NCI-H1436 (cell line): ENCODE results near the gene FHIT.

Source experiments
- DNase-seq: peaks from one replicate; lab custom pipeline; 2025; lab: John Stamatoyannopoulos, UW

FHIT gene

DNA sequence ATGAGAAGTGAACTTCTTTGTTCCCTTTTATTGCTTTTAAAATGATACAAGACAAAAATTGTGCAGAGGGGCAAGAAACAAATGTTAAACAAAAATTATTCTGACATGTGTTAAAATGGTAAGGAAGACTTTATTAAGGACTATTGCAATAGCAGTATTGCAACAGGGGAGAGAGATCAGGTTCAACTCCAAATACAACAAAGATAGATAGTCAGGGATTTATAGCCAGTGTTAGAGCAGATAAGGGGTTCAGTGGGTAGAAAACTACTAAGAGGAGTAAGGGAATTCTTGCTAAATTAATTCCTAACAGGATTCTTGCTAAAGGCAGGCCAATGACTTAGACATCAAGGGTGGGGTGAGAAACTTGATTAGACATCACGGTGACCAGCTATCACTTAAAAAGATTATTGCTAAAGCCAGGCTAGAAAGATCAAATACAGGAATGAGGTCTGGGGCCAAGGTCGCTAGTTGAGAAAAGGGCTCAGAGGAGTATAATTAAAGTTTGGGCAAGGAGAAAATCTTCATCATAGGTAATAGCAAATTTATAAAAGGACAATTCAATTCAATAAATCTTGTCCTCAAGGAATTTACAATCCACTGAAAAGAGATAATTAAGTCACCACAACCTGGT lies 81.5 kb downstream of the FHIT start:
- no peak for DNase-seq

DNA sequence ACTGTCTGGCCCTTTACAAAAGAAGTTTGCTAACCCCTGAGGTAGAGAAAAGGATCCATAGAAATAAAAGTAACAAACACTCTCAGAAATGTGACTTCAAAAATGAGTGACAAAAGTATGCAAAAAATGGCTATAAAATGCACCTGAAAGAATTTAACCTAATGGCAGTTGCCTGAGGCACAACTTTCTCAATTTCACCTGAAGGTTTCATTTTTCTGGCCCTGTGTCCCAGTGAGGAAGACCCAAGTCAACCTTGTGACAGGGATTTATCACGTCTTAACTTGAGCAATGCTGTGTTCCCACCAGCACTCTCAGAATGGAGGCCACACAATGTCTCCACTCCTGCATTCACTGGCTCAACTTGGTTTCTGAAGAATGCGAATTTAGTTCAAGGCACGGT lies 83.0 kb downstream of the FHIT start:
- DNase-seq, result no peak

DNA sequence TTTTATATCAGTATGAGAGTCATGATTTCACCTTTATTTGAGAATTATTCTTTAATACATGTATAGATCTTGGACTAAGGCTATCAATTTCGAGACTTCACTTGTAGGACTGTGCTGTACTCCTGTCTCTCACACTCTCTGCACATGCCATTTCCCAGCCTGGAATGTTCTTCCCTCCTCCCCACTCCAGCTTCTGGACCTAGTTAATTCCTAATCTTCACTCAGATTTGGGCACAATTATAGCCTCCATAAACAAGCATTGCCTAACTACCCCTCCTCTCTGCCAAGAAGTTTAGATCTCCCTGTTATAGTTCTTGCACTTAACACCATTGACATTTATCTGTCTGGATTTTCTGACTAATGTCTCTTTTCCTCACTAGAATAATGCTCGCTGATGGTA lies 88.3 kb downstream of the FHIT start:
- DNase-seq, result no peak

DNA sequence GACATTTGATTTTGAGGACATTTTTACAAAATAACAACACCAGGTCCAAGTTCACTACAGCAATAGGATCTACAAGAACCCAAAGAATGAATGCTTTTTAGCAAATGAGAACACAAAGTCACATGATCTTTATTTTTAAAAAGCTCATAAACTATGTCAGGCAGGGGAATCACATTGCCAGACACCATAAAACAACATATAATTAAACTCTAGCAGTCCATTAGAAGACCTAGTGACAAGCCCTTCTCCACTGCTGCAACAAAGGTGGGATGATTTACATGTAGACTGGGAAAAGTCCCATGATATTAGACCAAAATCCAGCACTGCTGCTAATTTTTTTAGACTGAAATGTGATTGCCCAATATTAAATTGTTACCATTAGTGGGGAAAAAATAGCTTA lies 92.6 kb downstream of the FHIT start:
- DNase-seq, result no peak

DNA sequence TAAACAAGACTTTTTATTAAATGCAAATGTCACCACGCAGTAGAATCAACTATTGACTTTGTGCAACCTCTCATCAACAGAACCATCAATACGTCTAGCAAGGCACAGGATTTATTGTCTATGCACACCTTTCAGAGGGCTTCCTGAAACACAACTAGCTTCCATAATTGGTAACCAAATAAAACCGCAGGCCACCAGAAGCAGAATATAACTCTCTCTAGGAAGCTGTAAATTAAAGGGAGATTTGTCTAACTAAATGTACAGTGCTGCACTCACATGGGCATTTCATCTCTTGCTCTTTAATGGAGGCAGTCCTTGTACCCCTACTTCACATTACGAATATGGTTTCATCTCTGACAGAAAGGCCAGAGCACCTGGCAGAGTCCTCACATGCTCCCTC lies 93.0 kb downstream of the FHIT start:
- no peak for DNase-seq

DNA sequence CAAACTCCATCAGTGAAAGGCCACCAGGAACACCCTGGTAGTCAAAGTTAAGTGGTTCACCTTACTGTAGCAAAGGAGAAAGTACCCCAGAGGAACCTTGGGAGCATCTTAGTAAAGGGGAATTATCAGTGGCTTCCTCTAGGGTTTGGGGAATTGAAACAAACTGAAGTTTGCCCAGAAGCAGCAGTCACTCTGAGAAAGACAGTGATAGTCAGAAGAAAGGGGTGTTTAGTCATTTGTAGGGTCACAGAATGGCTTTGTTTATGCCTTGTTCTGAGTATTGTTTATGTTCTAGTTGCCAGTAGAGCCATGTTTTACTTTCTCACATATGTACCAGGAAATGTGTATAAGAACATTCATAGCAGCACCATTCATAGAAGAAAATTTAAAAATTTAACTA lies 93.8 kb downstream of the FHIT start:
- DNase-seq, result no peak

DNA sequence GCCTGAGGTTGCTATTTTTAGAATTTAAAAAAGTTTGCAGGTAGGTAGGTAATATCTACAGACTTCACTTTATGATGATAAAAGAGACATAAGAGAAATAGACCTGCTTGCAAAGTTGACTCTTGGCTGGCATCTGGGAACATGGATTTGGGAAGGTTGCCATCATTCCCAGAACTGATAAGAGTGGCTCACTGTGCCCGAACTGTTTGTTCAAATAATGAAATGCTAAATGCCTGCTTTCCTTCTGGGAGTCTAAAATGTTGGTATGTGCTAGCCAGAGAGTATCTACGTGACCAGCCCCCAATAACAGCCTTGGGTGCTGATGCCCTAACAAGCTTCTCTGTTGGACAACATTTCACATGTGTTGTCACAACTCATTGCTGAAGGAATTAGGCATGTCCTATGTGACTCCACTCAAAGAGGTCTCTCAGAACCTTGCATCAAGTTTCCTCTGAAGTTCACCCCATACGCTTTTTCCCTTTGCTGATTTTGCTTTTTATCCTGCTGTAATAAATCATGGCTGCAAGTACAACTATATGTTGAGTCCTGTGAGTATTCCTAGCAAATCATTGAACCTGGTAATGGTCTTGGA lies 95.5 kb downstream of the FHIT start:
- no peak for DNase-seq

DNA sequence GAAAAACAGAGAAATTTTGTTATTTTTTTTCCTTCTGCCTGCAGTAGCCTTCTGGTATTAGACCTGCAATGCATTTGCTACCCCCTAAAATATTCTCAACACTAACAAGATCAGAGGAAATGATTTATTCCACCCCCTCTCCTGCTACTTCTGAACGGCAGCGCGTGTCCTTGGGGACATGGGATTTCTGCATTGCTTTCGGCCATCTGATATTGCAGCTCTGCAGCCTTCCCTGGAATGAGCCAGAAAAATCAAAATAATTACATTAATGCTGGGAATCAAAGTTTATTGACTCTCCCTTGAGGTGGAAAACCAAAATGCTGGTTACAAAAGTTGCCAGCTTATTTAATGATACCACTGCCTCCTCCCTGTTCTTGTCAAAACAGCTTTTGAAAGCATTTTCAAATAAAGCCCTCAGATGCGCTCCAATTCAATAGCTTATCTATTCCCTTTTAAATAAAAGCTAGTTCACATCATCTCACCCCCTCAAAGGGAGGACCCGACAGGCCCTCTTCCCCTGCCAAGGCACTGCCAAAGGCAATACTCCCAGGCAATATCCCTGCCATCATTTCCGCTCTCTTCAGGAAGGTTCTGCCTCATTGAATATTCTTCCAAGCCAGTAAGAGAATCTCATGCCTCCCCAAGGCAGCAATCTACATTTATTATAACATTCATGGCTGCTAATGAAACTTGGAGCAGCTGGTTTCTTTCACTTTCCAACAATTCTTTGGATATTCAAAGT lies 96.6 kb downstream of the FHIT start:
- DNase-seq, result no peak

DNA sequence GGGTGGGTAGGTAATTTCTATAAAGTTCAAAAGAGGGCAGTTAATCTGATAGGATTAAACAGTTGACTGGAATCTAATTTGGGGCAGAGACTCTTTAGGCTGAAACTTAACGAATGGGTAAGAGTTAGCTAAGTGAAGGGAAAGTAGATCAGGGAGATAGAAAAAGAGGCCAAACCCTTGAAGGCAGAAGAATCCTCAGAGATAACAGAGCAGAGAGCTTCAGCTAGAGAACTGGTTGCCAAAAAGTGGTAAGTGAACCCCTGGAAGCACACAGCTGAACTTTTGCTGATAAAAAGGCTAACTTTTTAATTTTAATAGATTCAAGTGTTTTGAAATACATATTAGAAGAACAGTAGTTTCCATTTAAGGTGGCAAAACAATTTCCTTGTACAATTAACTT lies 99.2 kb downstream of the FHIT start:
- DNase-seq, result no peak

DNA sequence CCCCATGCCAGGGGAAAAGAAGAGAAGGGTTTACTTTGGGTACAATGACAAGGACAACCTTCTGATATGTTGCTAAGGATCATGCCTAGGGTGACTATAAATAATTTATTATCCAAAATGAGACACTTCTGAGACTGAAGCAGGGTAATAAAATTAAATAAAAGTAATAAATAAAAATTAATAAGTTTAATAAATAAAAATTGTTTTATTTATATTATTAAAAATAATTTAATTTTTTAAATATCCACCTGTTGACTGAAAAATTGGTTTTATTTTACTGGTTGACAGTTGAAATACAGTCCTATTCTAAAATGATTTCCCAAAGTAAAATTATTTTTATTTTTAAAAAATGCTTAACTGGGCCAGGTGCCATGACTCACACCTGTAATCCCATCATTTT lies 102.0 kb downstream of the FHIT start:
- DNase-seq, result no peak

DNA sequence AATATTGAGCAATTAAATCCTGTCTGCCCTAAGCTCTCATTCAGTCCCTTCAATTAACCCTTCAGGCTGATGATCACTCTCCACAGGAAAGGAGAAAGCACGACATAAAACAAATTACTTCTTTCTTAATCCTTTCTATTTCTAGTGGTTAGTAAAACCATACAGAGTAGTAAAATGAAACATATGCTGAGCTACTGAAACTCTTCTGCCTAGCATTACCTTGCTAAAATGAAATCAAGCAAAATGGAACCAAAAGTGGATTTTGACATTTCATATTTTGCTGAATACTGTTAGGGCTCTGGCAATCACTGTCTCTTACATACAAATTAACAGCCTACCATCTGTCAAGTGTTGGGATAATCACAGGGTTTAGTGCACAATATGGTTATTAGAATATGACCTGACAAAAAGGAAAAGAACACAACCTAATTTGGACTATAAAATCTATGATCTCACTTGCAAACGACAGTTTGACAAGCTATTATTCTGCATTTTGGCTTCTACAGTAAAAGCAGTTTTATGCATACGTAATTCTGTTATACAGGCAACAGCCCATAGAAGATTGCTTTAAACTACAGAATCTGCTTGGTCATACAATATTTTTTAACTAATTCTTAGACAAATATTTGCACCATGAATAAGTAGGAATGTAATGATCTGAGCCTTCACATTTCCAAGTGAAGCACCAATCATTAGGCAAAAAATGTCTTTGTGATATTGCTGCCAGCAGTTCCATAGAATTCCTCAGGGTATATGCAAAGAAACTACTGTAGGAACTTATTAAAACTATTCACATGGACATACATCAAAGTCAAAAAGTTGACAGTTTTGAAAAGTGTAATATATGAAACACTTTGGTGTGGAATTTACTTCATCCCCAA lies 105.0 kb downstream of the FHIT start:
- DNase-seq, result no peak

DNA sequence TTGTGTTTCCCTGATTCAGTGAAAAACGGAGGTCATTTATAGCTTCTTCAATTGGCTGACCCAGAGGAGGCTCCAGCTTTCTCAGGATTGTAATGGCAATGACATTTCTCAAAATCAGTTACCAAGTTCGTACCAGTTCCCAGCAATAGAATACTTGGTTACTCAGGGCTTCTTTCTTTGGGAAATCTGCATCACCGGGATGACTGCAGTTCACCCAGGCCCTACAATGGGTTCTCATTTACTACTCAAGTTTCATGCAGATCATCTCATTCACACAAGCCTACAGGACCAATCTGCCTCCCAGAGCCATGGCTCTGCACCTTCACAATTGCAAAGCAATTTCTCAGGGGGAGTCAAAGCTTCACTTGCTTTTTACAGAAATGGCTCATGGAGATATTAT lies 109.6 kb downstream of the FHIT start:
- DNase-seq, result no peak

DNA sequence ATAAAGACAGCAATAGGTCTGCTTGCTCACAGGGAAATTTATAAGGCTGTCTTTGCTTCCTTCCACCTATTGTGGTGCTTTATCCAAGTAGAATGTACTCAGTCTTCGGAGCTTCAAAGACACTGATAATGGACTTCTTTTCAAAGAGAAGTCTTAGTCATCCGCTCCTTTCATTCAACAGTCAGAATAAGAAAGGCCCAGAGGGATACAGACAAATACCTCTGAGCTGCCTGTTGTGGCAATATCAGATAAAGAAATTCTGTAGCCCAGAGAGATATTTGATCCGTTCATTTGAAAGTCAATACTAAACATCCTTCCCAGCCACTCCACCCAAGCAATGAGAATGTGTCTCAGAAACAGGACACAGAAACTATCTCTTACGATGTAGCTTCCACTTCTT lies 110.0 kb downstream of the FHIT start:
- no peak for DNase-seq

DNA sequence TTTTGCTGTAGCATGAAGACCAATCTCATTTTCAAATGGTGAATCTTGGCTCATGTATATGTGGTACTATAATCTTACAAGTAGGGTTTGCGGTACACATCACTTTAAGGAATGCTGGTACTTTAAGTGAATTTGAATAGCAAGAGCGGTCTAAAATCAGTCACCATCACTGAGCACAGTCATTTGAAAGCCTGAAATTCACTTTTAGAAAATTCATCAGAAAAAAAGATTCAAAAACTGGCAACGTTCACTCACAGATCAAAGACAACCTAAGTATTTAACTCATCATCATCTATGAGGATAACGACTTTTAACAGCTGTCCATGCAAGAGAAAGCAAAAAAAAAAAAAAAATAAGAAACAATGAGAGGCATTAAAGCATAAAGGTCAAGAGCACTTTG lies 111.6 kb downstream of the FHIT start:
- DNase-seq, result no peak

DNA sequence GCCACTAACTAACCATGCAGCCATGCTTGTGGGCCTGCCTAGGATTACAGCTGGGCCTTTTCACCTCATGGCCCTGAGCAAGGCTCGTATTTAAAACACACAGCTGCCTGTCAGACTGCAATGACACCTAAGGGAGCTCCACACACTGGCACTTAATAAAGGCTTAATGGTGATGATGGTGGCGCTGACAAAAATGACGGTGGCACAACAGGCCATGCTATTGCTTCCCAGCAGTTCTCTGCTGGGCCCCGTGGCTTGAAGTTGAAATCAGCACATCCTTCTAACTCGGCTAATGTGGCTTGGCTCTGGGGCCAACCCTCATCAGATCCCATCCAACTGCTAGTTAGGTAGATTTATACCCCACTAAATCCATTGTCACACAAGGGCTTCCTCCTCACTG lies 112.9 kb downstream of the FHIT start:
- DNase-seq, result no peak

DNA sequence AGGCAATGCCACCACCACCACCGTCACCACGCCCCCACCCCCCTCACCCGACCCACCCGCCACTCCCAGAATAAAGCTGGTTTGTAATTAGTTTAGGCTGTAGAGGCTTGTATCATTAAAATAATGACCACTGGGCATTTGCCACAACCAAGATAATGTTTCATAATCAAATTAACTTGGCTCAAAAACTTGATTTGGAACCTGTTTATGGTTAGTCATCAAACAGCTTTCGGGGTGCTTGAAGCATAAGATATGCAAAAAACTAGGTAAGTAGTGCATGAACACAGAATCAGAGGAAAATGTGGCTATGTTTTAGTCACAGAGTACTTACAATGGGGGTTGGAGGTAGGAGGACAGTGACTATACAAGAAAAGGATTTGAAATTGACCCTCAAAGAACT lies 115.1 kb downstream of the FHIT start:
- no peak for DNase-seq

DNA sequence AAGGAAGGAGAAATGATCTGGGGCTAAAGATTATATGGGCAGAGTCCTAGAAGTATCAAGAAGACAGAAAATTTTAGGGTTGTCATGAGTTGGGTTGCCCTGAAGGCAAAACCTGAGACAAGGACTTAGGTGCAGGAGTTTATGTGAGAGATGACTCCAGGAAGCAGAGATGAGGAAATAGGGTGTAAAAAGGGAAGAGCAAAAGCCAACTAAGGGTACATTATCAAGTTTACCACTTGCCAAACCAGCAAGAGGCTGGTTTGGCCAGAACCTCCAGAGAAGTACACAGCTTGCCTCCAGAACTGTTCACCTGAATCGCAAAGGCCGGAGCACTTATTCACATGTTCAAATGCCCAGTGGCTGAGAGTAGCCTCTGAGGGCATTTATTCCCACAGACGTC lies 116.7 kb downstream of the FHIT start:
- no peak for DNase-seq

DNA sequence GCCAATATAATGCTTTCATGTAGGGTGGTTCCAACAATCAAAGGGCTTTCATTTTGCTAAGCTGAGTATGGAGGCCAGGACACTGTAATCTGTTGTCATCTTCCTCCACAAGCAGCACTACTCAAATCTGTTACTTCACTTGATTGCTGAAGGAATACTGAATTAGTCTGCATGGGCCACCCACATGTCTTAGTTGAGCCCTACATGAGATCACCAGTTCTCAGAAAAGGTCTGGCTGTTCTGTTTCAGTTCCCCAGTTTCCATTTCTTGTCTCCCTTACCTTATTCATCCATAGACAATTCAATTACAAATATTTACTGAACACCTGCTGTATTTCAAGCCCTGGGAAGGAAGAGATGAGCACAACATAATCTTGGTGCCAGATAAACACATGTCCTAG lies 119.2 kb downstream of the FHIT start:
- no peak for DNase-seq

DNA sequence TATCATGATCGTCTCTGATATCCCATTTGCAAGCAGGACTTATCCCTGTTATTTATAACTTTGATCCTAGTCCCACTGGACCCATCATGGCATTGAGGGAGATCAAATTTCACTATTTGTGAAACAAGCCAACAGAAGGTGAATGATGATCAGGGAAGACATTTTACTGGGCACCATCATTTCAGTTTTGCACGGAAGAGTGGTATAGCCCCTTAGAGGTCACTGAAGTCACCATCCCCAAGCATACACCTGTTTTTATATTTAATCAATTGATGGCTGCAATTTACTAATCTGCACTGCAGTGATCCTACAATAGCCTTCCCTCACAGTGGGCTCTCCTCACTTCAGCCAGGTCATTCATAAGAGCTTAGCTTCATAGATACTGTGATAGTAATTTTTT lies 132.4 kb downstream of the FHIT start:
- DNase-seq, result no peak

DNA sequence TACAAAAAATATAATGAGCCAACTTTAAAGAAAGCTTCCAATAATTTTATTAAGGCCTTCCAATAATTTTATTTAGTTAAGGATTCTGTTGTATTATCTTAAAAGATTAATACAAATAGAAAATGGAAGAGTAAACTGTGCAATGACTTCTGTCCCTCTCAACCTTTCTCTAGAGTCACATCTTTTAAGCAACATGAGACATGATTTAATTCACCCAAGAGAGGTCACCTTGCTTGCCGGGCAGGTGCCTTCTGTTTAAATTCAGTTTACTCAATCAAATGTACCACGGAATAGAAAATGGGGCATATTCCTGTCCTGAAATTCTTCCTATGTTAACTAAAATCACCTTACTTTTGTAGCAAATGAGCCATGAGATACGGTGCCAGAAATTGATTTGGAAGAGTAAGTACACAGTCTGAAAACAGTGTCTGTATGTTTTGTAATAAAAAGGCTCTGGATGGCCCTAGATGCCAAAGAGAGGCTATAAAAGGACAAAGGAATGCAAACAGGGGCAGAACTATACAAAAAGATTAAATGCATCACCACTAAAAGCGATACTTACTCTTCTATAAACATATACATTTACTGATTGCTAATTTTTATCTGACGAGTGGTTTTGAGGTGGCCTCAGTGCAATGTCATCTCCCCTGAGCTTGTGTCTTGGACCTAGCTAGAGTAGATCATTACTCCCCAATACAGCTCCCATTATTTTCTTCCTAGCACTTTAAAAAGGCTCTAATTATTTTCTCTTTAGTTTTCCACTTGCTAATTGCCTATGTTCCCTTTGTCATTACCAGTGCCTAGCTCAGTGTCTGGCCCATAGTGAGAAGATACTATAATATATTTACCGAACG lies 134.0 kb downstream of the FHIT start:
- no peak for DNase-seq

DNA sequence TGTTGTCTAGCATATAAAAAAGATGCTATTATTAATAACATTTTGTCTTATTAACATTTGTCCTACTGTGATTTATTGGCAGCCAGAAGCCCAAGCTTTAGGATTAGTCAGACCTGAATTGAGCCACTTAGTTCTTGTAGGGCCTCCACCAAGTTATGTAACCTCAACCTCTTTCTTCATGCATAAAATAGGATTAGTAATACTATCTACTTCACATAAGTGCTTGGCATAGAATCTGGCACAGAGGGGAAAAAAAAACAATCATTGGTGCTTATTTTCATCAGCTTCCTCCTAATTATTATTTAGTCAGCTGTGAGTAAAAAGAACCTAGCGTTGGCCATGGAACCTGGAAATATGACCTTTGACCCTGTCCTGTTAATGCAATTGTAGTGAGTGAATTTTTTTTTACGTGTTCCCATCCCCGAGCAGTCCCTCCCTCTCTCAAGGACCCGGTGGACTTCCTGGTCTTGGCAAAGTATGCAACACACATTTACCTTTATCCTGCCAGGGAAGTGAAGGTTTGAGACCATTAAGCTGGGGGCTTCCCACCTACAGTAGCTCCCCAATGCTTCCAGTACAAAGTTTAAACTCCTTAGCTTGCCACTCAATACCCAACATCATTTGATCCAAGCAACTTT lies 136.8 kb downstream of the FHIT start:
- DNase-seq, result no peak
